SW 1271 (cell line): Measurements from ENCODE around the gene PSMB10.
"Not testable (repeated sequence)": the region's sequence is repeated elsewhere in the genome, so short reads cannot be mapped to it uniquely, and the experiment has no call there.

Experiments
- DNase-seq, 2 experiments: peaks; one replicate each; lab custom pipeline; 2025; lab: John Stamatoyannopoulos, UW

Gene PSMB10

GRCh38 chr16:67942200-67942509 lies 5.5 kb upstream of the PSMB10 start:
- DNase-seq = peak in 1 of 2 experiments; percentile 25

GRCh38 chr16:67941469-67942199 lies 5.0 kb upstream of the PSMB10 start:
- DNase-seq = no peak

GRCh38 chr16:67940446-67941089 lies 3.9 kb upstream of the PSMB10 start:
- DNase-seq = no peak

GRCh38 chr16:67939507-67940445 lies 3.1 kb upstream of the PSMB10 start:
- no peak for DNase-seq

GRCh38 chr16:67937713-67938112 lies 1.1 kb upstream of the PSMB10 start:
- not testable (repeated sequence) for DNase-seq

- peak in 1 of 2 experiments; percentile 57 for DNase-seq
These were observed 393 bp upstream of the PSMB10 start for GRCh38 chr16:67936880-67937605.

- DNase-seq = peak; percentile 88 to 96
These were observed 1.1 kb downstream of the PSMB10 start for GRCh38 chr16:67935402-67936123.

- DNase-seq = no peak
These were observed 1.6 kb downstream of the PSMB10 start for GRCh38 chr16:67935101-67935401.

GRCh38 chr16:67934306-67935100 lies 2.1 kb downstream of the PSMB10 start:
- no peak for DNase-seq

- no peak for DNase-seq
These were observed 2.8 kb downstream of the PSMB10 start for GRCh38 chr16:67933805-67934204.

GRCh38 chr16:67932462-67932840 lies 4.2 kb downstream of the PSMB10 start:
- no peak for DNase-seq

- no peak for DNase-seq
These were observed 4.8 kb downstream of the PSMB10 start, which contains the start of gene CTRL for GRCh38 chr16:67931712-67932461. TSS of gene CTRL (minus strand) at chr16:67931862. CDS start at chr16:67931852, 10 bp downstream.

- no peak for DNase-seq
These were observed 5.9 kb downstream of the PSMB10 start for GRCh38 chr16:67930678-67931211.

- no peak for DNase-seq
These were observed 6.5 kb downstream of the PSMB10 start for GRCh38 chr16:67930191-67930590.

- peak in 1 of 2 experiments; percentile 41 for DNase-seq
These were observed 7.9 kb downstream of the PSMB10 start for GRCh38 chr16:67928561-67929364.

- no peak for DNase-seq
These were observed 8.5 kb downstream of the PSMB10 start for GRCh38 chr16:67928147-67928546.

GRCh38 chr16:67927131-67927941 lies 9.3 kb downstream of the PSMB10 start:
- DNase-seq = no peak
